ENCODE measurements around the gene LIM2.
"Not testable (repeated sequence)": the region's sequence is repeated elsewhere in the genome, so short reads cannot be mapped to it uniquely, and the experiment has no call there.

LIM2 gene

GRCh38 chr19:51387924-51388389 is at the start of gene LIM2:
TSS of gene LIM2 (minus strand) at chr19:51387974. CDS start at chr19:51387443, 531 bp downstream.
- DNase-seq (ENCODE audit: low spot score), result no peak

- DNase-seq (ENCODE audit: low spot score), result no peak
These were observed 46.7 kb upstream of the LIM2 start for GRCh38 chr19:51434456-51434855.

- no peak for DNase-seq (ENCODE audit: low spot score)
These were observed 45.3 kb upstream of the LIM2 start for GRCh38 chr19:51433043-51433442.

GRCh38 chr19:51431124-51431523 is 43.4 kb upstream of the LIM2 start:
- DNase-seq (ENCODE audit: low spot score), result no peak

GRCh38 chr19:51430221-51430620 is 42.4 kb upstream of the LIM2 start:
- DNase-seq (ENCODE audit: low spot score), result no peak

- no peak for DNase-seq (ENCODE audit: low spot score)
These were observed 39.4 kb upstream of the LIM2 start for GRCh38 chr19:51427201-51427600.

- DNase-seq (ENCODE audit: low spot score), result peak; percentile 68
These were observed 34.3 kb upstream of the LIM2 start for GRCh38 chr19:51422053-51422448.

- no peak for DNase-seq (ENCODE audit: low spot score)
These were observed 33.7 kb upstream of the LIM2 start for GRCh38 chr19:51421229-51422052.

GRCh38 chr19:51420511-51420910 is 32.7 kb upstream of the LIM2 start:
- DNase-seq (ENCODE audit: low spot score), result not testable (repeated sequence)

- DNase-seq (ENCODE audit: low spot score), result no peak
These were observed 30.9 kb upstream of the LIM2 start for GRCh38 chr19:51418707-51419106.

- no peak for DNase-seq (ENCODE audit: low spot score)
These were observed 30.0 kb upstream of the LIM2 start for GRCh38 chr19:51417810-51418157.

- no peak for DNase-seq (ENCODE audit: low spot score)
These were observed 29.5 kb upstream of the LIM2 start, which contains the start of gene SIGLEC10 for GRCh38 chr19:51417107-51417809. TSS of gene SIGLEC10 (minus strand) at chr19:51417642. CDS start at chr19:51417581, 61 bp downstream.

GRCh38 chr19:51416422-51416821 is 28.6 kb upstream of the LIM2 start:
- DNase-seq (ENCODE audit: low spot score), result not testable (repeated sequence)

- no peak for DNase-seq (ENCODE audit: low spot score)
These were observed 27.4 kb upstream of the LIM2 start for GRCh38 chr19:51415187-51415586.

- DNase-seq (ENCODE audit: low spot score), result no peak
These were observed 23.4 kb upstream of the LIM2 start for GRCh38 chr19:51410950-51411748.

- peak; percentile 23 for DNase-seq (ENCODE audit: low spot score)
These were observed 19.8 kb upstream of the LIM2 start for GRCh38 chr19:51407511-51408131.

GRCh38 chr19:51402117-51402516 is 14.3 kb upstream of the LIM2 start:
- DNase-seq (ENCODE audit: low spot score), result no peak

GRCh38 chr19:51399936-51400335 is 12.2 kb upstream of the LIM2 start:
- DNase-seq (ENCODE audit: low spot score), result not testable (repeated sequence)

- no peak for DNase-seq (ENCODE audit: low spot score)
These were observed 11.5 kb upstream of the LIM2 start for GRCh38 chr19:51399231-51399630.

GRCh38 chr19:51398096-51398704 is 10.4 kb upstream of the LIM2 start:
- DNase-seq (ENCODE audit: low spot score), result peak; percentile 55

- DNase-seq (ENCODE audit: low spot score), result not testable (repeated sequence)
These were observed 9.7 kb upstream of the LIM2 start for GRCh38 chr19:51397453-51397852.
